PFSK-1 (cell line): ENCODE data around the gene LELP1.

Experiments
- FOXP2 ChIP-seq: optimal IDR thresholded peaks from 2 replicates; pipeline ENCODE3; 2011; ENCODE audit warnings: borderline replicate concordance, control low read depth, inconsistent platforms; ENCODE audit not compliant: insufficient read depth; ENCODE audit errors: extremely low read length, extremely low read depth
- POLR2AphosphoS5 ChIP-seq: IDR thresholded peaks from 2 replicates; pipeline ENCODE4 v1.6.1; 2012; ENCODE audit warnings: low read depth, mild to moderate bottlenecking, control low read depth, low read length, moderate library complexity
- REST ChIP-seq, 2 experiments: IDR thresholded peaks; 2 replicates each; pipeline versions ENCODE4 v1.6.1 to v1.8.0; 2011 to 2012; ENCODE audit warnings: low read depth in 2 of 2, low read length in 2 of 2, control low read depth in 1 of 2, inconsistent platforms in 1 of 2, mild to moderate bottlenecking in 1 of 2, moderate library complexity in 1 of 2; ENCODE audit not compliant: insufficient read depth in 1 of 2
- SIN3A ChIP-seq: IDR thresholded peaks from 2 replicates; pipeline ENCODE4 v1.6.1; 2012; ENCODE audit warnings: mild to moderate bottlenecking, low read length, moderate library complexity, borderline replicate concordance; ENCODE audit not compliant: insufficient read depth
- TAF1 ChIP-seq: IDR thresholded peaks from 2 replicates; pipeline ENCODE4 v1.6.1; 2012; ENCODE audit warnings: low read length, control low read depth, borderline replicate concordance; ENCODE audit not compliant: insufficient read depth

LELP1 gene

DNA sequence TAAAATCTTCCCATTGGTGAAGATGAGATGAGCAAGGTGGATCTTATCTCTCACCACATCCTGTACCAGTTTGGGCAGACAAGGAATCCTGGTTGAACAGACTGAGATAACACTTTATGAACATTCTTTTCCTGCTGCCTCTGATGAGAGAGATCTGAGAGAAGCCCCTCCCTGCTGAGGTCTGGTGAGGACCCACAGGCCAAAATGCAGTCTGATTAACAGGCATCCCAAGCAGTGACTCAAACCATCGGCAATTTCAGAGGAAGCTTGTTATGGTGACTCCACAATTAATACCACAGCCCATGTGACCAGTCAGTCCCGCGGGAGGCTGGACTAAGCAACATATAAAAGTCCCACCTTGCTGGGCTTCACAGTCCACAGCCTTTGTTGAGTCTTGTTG is 14.0 kb downstream of the LELP1 start, which contains the start of gene PRR9:
Gene PRR9, plus strand, starts transcription at position 373 of the 400 bp plus-strand sequence. CDS start 561 bp downstream, outside the sequence.
- no peak for TF ChIP-seq POLR2AphosphoS5
- TF ChIP-seq TAF1, result no peak
- no peak for TF ChIP-seq SIN3A
- no peak for TF ChIP-seq REST (IDR thresholded peaks at IDR 0.05; ENCODE audit: insufficient read depth in 1 of 2, low read depth in 2 of 2, low read length in 2 of 2)
- no peak for TF ChIP-seq FOXP2

DNA sequence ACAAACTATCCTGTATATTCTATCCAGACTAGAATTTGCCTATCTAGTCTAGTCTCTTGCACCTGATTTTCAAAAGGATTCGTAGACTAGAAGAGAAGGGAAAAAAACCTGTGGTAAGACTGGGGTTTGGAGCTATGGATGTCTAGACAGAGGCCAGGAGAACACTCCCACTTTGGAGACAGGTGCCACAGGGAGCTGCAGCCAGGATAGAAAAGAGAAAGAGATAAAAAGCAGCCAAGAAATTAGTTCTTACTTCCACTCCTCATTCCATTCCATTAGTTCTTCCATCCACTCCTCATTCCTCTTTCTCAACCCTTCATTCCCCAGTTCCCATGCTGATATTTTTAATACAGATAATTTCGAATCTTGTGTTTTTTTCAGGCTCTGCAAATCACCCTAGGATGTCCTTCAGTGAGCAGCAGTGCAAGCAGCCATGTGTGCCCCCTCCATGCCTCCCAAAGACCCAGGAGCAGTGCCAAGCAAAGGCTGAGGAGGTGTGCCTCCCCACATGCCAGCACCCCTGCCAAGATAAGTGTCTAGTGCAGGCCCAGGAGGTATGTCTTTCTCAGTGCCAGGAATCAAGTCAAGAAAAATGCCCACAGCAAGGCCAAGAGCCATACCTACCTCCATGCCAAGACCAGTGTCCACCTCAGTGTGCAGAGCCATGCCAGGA is 14.7 kb downstream of the LELP1 start:
- TF ChIP-seq TAF1 (no peak), POLR2AphosphoS5 (no peak), FOXP2 (no peak), SIN3A (no peak), REST (IDR thresholded peaks at IDR 0.05; ENCODE audit: insufficient read depth in 1 of 2, low read depth in 2 of 2, low read length in 2 of 2) (no peak)

GRCh38 chr1:153220606-153221303 is 17.5 kb downstream of the LELP1 start:
- no peak for TF ChIP-seq TAF1
- no peak for TF ChIP-seq POLR2AphosphoS5
- no peak for TF ChIP-seq FOXP2
- no peak for TF ChIP-seq REST (IDR thresholded peaks at IDR 0.05; ENCODE audit: insufficient read depth in 1 of 2, low read depth in 2 of 2, low read length in 2 of 2)
- TF ChIP-seq SIN3A, result no peak

GRCh38 chr1:153227810-153228209 is 24.6 kb downstream of the LELP1 start:
- no peak for TF ChIP-seq FOXP2
- no peak for TF ChIP-seq TAF1
- TF ChIP-seq POLR2AphosphoS5, result no peak
- no peak for TF ChIP-seq SIN3A
- TF ChIP-seq REST (IDR thresholded peaks at IDR 0.05; ENCODE audit: insufficient read depth in 1 of 2, low read depth in 2 of 2, low read length in 2 of 2), result no peak
